HepG2 (cell line): ENCODE measurements around the gene CNTRL. TPM values are rescaled to one million over a fixed set of nuclear protein-coding genes. Genes with fewer than 3 reads are reported as not detected.

ENCODE experiments used
- CCDC6 ChIP-seq: sonication (generic); formaldehyde crosslinking; IDR thresholded peaks from 2 replicates; pipeline ENCODE4 v1.8.1; 2022; ENCODE audit warnings: mild to moderate bottlenecking, missing genetic modification reagents, moderate library complexity
- CENPX ChIP-seq: sonication (generic); formaldehyde crosslinking; IDR thresholded peaks from 2 replicates; pipeline ENCODE4 v1.9.0; 2021; ENCODE audit warnings: mild to moderate bottlenecking, missing genetic modification reagents, moderate library complexity
- HOXA7 ChIP-seq: sonication (generic); formaldehyde crosslinking; IDR thresholded peaks from 2 replicates; pipeline ENCODE4 v1.8.1; 2022; ENCODE audit warnings: mild to moderate bottlenecking, missing genetic modification reagents, moderate library complexity
- MTA1 ChIP-seq: sonication (generic); formaldehyde crosslinking; IDR thresholded peaks from 2 replicates; pipeline ENCODE4 v1.4.0; 2020; ENCODE audit warnings: missing genetic modification reagents, mild to moderate bottlenecking, borderline replicate concordance
- POLR2A ChIP-seq, 2 experiments: IDR thresholded peaks; 2 replicates each; pipeline ENCODE4 v1.6.1; 2011; ENCODE audit warnings: low read depth in 2 of 2, low read length in 2 of 2, mild to moderate bottlenecking in 1 of 2, moderate library complexity in 1 of 2; ENCODE audit not compliant: insufficient read depth in 1 of 2
- RBAK ChIP-seq: sonication (generic); formaldehyde crosslinking; IDR thresholded peaks from 2 replicates; pipeline ENCODE4 v1.5.1; 2020; ENCODE audit warnings: mild to moderate bottlenecking, missing genetic modification reagents
- SAFB2 ChIP-seq: sonication (generic); formaldehyde crosslinking; IDR thresholded peaks from 2 replicates; pipeline ENCODE4 v1.5.1; 2020; ENCODE audit warnings: missing genetic modification reagents, low read depth, mild to moderate bottlenecking, borderline replicate concordance
- SP2 ChIP-seq: sonication (generic); formaldehyde crosslinking; IDR thresholded peaks from 2 replicates; pipeline ENCODE4 v1.5.1; 2020; ENCODE audit warnings: mild to moderate bottlenecking, missing genetic modification reagents
- TMF1 ChIP-seq: sonication (generic); formaldehyde crosslinking; IDR thresholded peaks from 2 replicates; pipeline ENCODE4 v1.8.1; 2022; ENCODE audit warnings: low read depth, missing genetic modification reagents
- ZMAT3 ChIP-seq: sonication (generic); formaldehyde crosslinking; conservative IDR thresholded peaks from 2 replicates; pipeline ENCODE4 v1.7.0; 2021; ENCODE audit warnings: missing genetic modification reagents
- ZNF547 ChIP-seq: sonication (generic); formaldehyde crosslinking; IDR thresholded peaks from 2 replicates; pipeline ENCODE4 v1.5.1; 2020; ENCODE audit warnings: mild to moderate bottlenecking, missing genetic modification reagents
- ZNF841 ChIP-seq: sonication (generic); formaldehyde crosslinking; IDR thresholded peaks from 2 replicates; pipeline ENCODE4 v1.8.1; 2023; ENCODE audit warnings: missing genetic modification reagents, borderline replicate concordance
- polyA plus RNA-seq, 8 experiments: library from polyadenylated mRNA; depleted of rRNA in 3 of 8; stranded (reverse) in 7 of 8; unstranded in 1 of 8; fragments of >200 nt; fragmentation: Illumina TruSeq in 4 of 8; extraction: Trizol in 4 of 8; gene quantifications; 2 replicates each; pipeline versions ENCODE4 v1.2.1 to v1.2.3, GENCODE V29; 2011 to 2016; ENCODE audit warnings: low read depth in 4 of 8, missing spikeins in 1 of 8, mixed read lengths in 1 of 8; ENCODE audit not compliant: insufficient read depth in 1 of 8
- total RNA-seq, 5 experiments: library from RNA; depleted of rRNA; stranded (reverse); fragments of >200 nt; fragmentation: Illumina TruSeq; extraction: Trizol; gene quantifications; 2 replicates each; pipeline ENCODE4 v1.2.3, GENCODE V29; 2016; ENCODE audit warnings: low read depth in 1 of 5
- TF ChIP-seq, protein P1 (sequence below): sonication (generic); formaldehyde crosslinking; IDR thresholded peaks from 2 replicates; pipeline ENCODE4 v1.4.0; 2020; ENCODE audit warnings: mild to moderate bottlenecking, missing genetic modification reagents
- TF ChIP-seq, protein P2 (sequence below): sonication (generic); formaldehyde crosslinking; IDR thresholded peaks from 2 replicates; pipeline ENCODE4 v1.4.0; 2020; ENCODE audit warnings: missing genetic modification reagents, mild to moderate bottlenecking, borderline replicate concordance
- TF ChIP-seq, protein P3 (sequence below): IDR thresholded peaks from 2 replicates; pipeline ENCODE4 v1.6.1; 2016; ENCODE audit warnings: missing compliant biosample characterization, missing genetic modification reagents, borderline replicate concordance
- TF ChIP-seq, protein P4 (sequence below): sonication (generic); formaldehyde crosslinking; IDR thresholded peaks from 2 replicates; pipeline ENCODE4 v1.4.0; 2020; ENCODE audit warnings: mild to moderate bottlenecking, missing genetic modification reagents
- TF ChIP-seq, protein P5 (sequence below): sonication (generic); formaldehyde crosslinking; conservative IDR thresholded peaks from 2 replicates; pipeline ENCODE4 v1.8.0; 2022; ENCODE audit warnings: mild to moderate bottlenecking, moderate library complexity, missing genetic modification reagents
- TF ChIP-seq, protein P6 (sequence below): IDR thresholded peaks from 2 replicates; pipeline ENCODE4 v1.6.1; 2016; ENCODE audit warnings: mild to moderate bottlenecking

The CNTRL gene
- total and polyA plus RNA-seq, 2 of the 13 experiments (the other 11 are each of a cell fraction or from before 2014, with no cell fraction given) = 7.5 to 11.8 TPM

DNA sequence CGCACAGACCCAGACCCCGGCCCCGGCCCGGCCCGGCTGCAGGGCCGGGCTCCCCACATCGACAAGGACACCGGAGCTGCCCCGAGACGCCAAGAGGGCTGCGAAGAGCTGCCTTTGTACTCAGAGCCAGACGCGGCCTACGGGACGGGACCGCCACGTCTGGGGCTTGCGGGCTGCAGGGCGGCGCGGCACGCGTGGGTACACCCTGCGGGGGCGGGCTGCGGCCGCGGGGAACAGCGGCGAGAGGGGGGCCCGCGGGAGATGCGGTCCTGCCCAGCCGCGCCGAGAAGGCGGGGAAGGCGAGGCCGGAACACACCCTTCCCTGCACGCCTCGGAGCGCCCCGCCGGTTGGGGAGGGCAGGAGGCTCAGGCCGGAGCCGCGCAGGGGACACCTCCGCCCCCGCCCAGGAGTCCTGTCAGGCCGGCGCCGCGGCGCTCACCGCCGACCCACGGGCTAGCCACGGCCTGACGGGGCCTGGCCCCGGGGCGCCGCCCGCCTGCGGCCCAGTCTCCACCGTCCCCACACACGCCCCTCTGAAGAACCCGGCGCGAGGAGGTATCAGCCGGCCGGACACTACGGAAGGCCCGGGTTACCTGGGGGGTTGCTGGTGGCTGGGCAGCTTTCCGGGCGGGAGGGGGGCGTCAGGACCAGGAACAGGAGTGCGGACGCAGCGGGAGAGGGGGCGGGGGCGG is 126.4 kb downstream of the CNTRL start (continued):
- TF ChIP-seq, protein P1, sequence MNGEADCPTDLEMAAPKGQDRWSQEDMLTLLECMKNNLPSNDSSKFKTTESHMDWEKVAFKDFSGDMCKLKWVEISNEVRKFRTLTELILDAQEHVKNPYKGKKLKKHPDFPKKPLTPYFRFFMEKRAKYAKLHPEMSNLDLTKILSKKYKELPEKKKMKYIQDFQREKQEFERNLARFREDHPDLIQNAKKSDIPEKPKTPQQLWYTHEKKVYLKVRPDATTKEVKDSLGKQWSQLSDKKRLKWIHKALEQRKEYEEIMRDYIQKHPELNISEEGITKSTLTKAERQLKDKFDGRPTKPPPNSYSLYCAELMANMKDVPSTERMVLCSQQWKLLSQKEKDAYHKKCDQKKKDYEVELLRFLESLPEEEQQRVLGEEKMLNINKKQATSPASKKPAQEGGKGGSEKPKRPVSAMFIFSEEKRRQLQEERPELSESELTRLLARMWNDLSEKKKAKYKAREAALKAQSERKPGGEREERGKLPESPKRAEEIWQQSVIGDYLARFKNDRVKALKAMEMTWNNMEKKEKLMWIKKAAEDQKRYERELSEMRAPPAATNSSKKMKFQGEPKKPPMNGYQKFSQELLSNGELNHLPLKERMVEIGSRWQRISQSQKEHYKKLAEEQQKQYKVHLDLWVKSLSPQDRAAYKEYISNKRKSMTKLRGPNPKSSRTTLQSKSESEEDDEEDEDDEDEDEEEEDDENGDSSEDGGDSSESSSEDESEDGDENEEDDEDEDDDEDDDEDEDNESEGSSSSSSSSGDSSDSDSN (CRISPR knock-in tag) = peak; percentile 42; the same call in 1 of the 2 replicates
- TF ChIP-seq, protein P2, sequence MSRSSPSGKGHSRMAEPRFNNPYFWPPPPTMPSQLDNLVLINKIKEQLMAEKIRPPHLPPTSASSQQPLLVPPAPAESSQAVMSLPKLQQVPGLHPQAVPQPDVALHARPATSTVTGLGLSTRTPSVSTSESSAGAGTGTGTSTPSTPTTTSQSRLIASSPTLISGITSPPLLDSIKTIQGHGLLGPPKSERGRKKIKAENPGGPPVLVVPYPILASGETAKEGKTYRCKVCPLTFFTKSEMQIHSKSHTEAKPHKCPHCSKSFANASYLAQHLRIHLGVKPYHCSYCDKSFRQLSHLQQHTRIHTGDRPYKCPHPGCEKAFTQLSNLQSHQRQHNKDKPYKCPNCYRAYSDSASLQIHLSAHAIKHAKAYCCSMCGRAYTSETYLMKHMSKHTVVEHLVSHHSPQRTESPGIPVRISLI (CRISPR knock-in tag) = no peak
- TF ChIP-seq, protein P3, sequence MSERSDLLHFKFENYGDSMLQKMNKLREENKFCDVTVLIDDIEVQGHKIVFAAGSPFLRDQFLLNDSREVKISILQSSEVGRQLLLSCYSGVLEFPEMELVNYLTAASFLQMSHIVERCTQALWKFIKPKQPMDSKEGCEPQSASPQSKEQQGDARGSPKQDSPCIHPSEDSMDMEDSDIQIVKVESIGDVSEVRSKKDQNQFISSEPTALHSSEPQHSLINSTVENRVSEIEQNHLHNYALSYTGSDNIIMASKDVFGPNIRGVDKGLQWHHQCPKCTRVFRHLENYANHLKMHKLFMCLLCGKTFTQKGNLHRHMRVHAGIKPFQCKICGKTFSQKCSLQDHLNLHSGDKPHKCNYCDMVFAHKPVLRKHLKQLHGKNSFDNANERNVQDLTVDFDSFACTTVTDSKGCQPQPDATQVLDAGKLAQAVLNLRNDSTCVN = no peak
- no peak for TF ChIP-seq ZNF841 (CRISPR knock-in tag)
- TF ChIP-seq, protein P4, sequence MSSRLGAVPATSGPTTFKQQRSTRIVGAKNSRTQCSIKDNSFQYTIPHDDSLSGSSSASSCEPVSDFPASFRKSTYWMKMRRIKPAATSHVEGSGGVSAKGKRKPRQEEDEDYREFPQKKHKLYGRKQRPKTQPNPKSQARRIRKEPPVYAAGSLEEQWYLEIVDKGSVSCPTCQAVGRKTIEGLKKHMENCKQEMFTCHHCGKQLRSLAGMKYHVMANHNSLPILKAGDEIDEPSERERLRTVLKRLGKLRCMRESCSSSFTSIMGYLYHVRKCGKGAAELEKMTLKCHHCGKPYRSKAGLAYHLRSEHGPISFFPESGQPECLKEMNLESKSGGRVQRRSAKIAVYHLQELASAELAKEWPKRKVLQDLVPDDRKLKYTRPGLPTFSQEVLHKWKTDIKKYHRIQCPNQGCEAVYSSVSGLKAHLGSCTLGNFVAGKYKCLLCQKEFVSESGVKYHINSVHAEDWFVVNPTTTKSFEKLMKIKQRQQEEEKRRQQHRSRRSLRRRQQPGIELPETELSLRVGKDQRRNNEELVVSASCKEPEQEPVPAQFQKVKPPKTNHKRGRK (CRISPR knock-in tag) = no peak
- peak; percentile 48; the same call in 1 of the 2 replicates for TF ChIP-seq SP2 (CRISPR knock-in tag)
- 0 out of 2 replicates have a peak, but pooled peaks have one; percentile 31 for TF ChIP-seq MTA1 (CRISPR knock-in tag)
- TF ChIP-seq ZNF547 = 0 out of 2 replicates have a peak, but pooled peaks have one; percentile 9
- peak; percentile 73; the same call in 1 of the 2 replicates for TF ChIP-seq TMF1 (CRISPR knock-in tag)
- TF ChIP-seq, protein P5, sequence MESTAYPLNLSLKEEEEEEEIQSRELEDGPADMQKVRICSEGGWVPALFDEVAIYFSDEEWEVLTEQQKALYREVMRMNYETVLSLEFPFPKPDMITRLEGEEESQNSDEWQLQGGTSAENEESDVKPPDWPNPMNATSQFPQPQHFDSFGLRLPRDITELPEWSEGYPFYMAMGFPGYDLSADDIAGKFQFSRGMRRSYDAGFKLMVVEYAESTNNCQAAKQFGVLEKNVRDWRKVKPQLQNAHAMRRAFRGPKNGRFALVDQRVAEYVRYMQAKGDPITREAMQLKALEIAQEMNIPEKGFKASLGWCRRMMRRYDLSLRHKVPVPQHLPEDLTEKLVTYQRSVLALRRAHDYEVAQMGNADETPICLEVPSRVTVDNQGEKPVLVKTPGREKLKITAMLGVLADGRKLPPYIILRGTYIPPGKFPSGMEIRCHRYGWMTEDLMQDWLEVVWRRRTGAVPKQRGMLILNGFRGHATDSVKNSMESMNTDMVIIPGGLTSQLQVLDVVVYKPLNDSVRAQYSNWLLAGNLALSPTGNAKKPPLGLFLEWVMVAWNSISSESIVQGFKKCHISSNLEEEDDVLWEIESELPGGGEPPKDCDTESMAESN (CRISPR knock-in tag) = peak; percentile 19; the same call in 1 of the 2 replicates
- TF ChIP-seq HOXA7 (CRISPR knock-in tag) = no peak
- no peak for TF ChIP-seq POLR2A (IDR thresholded peaks at IDR 0.05; ENCODE audit: insufficient read depth in 1 of 2, low read depth in 2 of 2, low read length in 2 of 2)
- no peak for TF ChIP-seq RBAK (CRISPR knock-in tag)
- TF ChIP-seq, protein P6, sequence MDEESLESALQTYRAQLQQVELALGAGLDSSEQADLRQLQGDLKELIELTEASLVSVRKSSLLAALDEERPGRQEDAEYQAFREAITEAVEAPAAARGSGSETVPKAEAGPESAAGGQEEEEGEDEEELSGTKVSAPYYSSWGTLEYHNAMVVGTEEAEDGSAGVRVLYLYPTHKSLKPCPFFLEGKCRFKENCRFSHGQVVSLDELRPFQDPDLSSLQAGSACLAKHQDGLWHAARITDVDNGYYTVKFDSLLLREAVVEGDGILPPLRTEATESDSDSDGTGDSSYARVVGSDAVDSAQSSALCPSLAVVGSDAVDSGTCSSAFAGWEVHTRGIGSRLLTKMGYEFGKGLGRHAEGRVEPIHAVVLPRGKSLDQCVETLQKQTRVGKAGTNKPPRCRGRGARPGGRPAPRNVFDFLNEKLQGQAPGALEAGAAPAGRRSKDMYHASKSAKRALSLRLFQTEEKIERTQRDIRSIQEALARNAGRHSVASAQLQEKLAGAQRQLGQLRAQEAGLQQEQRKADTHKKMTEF (CRISPR knock-in tag) = no peak
- TF ChIP-seq SAFB2 = no peak
- no peak for TF ChIP-seq CCDC6 (CRISPR knock-in tag)
- peak; percentile 81 for TF ChIP-seq ZMAT3 (CRISPR knock-in tag)
- TF ChIP-seq CENPX = no peak
